Left ventricle myocardium inferior (tissue), 1 donor: ENCODE results near the gene PARVG. TPM values are rescaled to one million over a fixed set of nuclear protein-coding genes. Genes with fewer than 3 reads are reported as not detected.

ENCODE experiments used
- DNase-seq: peaks from one replicate; pipeline ENCODE4 v3.0.0-alpha.2; 2020
- H3K27ac ChIP-seq: fragments of 200-600 bp; replicated peaks from 2 replicates; pipeline ENCODE4 v1.8.0; 2021
- H3K27me3 ChIP-seq: fragments of 200-600 bp; 2 replicates; pipeline ENCODE4 v1.8.0; 2021; ENCODE audit warnings: low read depth
- H3K36me3 ChIP-seq: fragments of 200-600 bp; 2 replicates; pipeline ENCODE4 v1.8.0; 2021
- H3K4me1 ChIP-seq: fragments of 200-600 bp; 2 replicates; pipeline ENCODE4 v1.8.0; 2021
- H3K4me3 ChIP-seq: fragments of 200-600 bp; 2 replicates; pipeline ENCODE4 v1.8.0; 2021; ENCODE audit warnings: mild to moderate bottlenecking, moderate library complexity
- H3K9me3 ChIP-seq: fragments of 200-600 bp; replicated peaks from 2 replicates; pipeline ENCODE4 v1.8.0; 2021
- intact Hi-C: fragments of 100-400 bp; cut with micrococcal nuclease; formaldehyde crosslinking; loops from one replicate; pipeline ENCODE4 v1.11.0; 2022
- total RNA-seq: library from RNA; stranded (reverse); fragmentation: NEBNext Ultra II Directional; extraction: Animal tissue kit (Norgen Biotek cat#: 25700); gene quantifications from one replicate; pipeline ENCODE4 v1.2.1, GENCODE V29; 2021
- TF ChIP-seq, protein P1 (sequence below): fragments of 200-600 bp; IDR thresholded peaks from 2 replicates; pipeline ENCODE4 v1.8.0; 2021; ENCODE audit warnings: antibody characterized with exemption, mild to moderate bottlenecking, borderline replicate concordance
- donor health status: DM: no; HTN: yes; CAD: no; lungs with severe emphysema.

PARVG gene
- total RNA-seq, 1 donor from 2014 or later: 2.8 TPM

- DNase-seq: no peak
- intact Hi-C loops: no loop called here
- no peaks in the 10 kb centered on the region for H3K9me3 ChIP-seq
- H3K27ac ChIP-seq: peak overlapping the region; percentile 88
- peaks cover 41% of the 10 kb centered on the region for H3K36me3 ChIP-seq
- TF ChIP-seq, protein P1, sequence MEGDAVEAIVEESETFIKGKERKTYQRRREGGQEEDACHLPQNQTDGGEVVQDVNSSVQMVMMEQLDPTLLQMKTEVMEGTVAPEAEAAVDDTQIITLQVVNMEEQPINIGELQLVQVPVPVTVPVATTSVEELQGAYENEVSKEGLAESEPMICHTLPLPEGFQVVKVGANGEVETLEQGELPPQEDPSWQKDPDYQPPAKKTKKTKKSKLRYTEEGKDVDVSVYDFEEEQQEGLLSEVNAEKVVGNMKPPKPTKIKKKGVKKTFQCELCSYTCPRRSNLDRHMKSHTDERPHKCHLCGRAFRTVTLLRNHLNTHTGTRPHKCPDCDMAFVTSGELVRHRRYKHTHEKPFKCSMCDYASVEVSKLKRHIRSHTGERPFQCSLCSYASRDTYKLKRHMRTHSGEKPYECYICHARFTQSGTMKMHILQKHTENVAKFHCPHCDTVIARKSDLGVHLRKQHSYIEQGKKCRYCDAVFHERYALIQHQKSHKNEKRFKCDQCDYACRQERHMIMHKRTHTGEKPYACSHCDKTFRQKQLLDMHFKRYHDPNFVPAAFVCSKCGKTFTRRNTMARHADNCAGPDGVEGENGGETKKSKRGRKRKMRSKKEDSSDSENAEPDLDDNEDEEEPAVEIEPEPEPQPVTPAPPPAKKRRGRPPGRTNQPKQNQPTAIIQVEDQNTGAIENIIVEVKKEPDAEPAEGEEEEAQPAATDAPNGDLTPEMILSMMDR: no peak
- no peaks in the 10 kb centered on the region for H3K27me3 ChIP-seq
- H3K4me1 ChIP-seq: peaks cover 40% of the 10 kb centered on the region
- no peak overlapping the region for H3K4me3 ChIP-seq
These were observed 34.5 kb upstream of the PARVG start for GRCh38 chr22:44146088-44146861.

- H3K36me3 ChIP-seq: peaks cover 43% of the 10 kb centered on the region
- no peak overlapping the region for H3K4me3 ChIP-seq
- no peaks in the 10 kb centered on the region for H3K9me3 ChIP-seq
- DNase-seq: no peak
- no peaks in the 10 kb centered on the region for H3K27me3 ChIP-seq
- intact Hi-C loops: no loop called here
- TF ChIP-seq, protein P1: no peak
- peaks cover 40% of the 10 kb centered on the region for H3K4me1 ChIP-seq
- no peak overlapping the region for H3K27ac ChIP-seq
These were observed 33.6 kb upstream of the PARVG start for GRCh38 chr22:44147008-44147645.

DNA sequence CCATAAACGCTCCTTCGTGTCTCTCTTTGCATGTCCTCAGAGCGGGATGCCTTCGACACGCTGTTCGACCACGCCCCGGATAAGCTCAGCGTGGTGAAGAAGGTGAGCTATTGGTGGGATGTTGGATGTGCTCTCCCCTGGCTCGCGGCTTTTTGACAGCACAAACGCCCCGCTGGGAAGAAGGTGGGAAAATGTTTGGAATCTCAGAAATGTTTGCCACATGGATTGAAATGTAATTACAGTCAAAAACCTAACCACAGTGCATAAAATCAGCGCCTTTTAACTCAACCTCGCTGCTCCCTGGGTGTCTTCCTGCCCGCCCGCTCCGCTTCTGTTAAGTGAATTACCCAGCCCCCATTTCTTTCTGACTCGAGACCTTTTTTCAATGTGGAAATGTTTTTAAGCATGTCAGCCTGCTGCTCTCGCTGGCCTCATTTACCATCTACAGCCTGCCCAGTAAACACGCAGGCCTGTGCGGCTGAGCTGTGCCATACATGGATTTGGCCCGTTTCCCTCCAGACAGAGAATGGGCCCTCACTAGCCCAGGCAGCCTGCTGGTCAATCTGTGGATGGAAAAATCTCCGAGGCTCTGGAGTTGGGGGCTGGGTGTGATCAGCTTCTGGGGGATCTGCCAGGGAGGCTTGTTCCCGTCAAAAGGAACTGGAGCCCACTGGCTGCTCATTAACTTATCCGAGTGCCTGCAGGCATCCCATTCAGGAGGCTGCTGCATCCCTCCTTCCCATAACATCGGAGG, 32.7 kb upstream of the PARVG start:
- Histone ChIP-seq H3K4me3 (no peak overlapping the region), H3K9me3 (no peaks in the 10 kb centered on the region), H3K27me3 (no peaks in the 10 kb centered on the region), H3K27ac (no peak overlapping the region), H3K36me3 (peaks cover 48% of the 10 kb centered on the region), H3K4me1 (peaks cover 33% of the 10 kb centered on the region)
- TF ChIP-seq, protein P1: no peak
- DNase-seq: no peak
- intact Hi-C loops: no loop called here

- Histone ChIP-seq H3K27me3 (no peaks in the 10 kb centered on the region), H3K27ac (no peak overlapping the region), H3K4me3 (no peak overlapping the region), H3K9me3 (no peaks in the 10 kb centered on the region), H3K36me3 (peaks cover 64% of the 10 kb centered on the region), H3K4me1 (no peaks in the 10 kb centered on the region)
- intact Hi-C loops: no loop called here
- TF ChIP-seq, protein P1: no peak
- DNase-seq: no peak
These were observed 29.0 kb upstream of the PARVG start for GRCh38 chr22:44151676-44152075.

- TF ChIP-seq, protein P1: no peak
- Histone ChIP-seq H3K27me3 (no peaks in the 10 kb centered on the region), H3K36me3 (peaks cover 70% of the 10 kb centered on the region), H3K9me3 (no peaks in the 10 kb centered on the region), H3K4me1 (no peaks in the 10 kb centered on the region), H3K27ac (no peak overlapping the region), H3K4me3 (no peak overlapping the region)
- intact Hi-C loops: no loop called here
- no peak for DNase-seq
These were observed 27.0 kb upstream of the PARVG start for GRCh38 chr22:44153710-44154109.
